GM12891 (cell line): Measurements from ENCODE around the gene CIB2.

Experiments used
- PAX5 ChIP-seq: IDR thresholded peaks from 2 replicates; pipeline ENCODE4 v1.6.1; 2011; ENCODE audit warnings: low read length, moderate library complexity, mild to moderate bottlenecking; ENCODE audit not compliant: insufficient read depth, severe bottlenecking
- POLR2A ChIP-seq: IDR thresholded peaks from 2 replicates; pipeline ENCODE4 v1.6.1; 2011; ENCODE audit warnings: low read depth, low read length, control low read depth
- POLR2AphosphoS5 ChIP-seq: IDR thresholded peaks from 2 replicates; pipeline ENCODE4 v1.6.1; 2011; ENCODE audit warnings: low read depth, low read length, control low read depth
- POU2F2 ChIP-seq: IDR thresholded peaks from 2 replicates; pipeline ENCODE4 v1.6.1; 2011; ENCODE audit warnings: low read depth, mild to moderate bottlenecking, control low read depth, low read length, moderate library complexity
- SPI1 ChIP-seq: IDR thresholded peaks from 2 replicates; pipeline ENCODE4 v1.6.1; 2011; ENCODE audit warnings: low read depth, low read length, control low read depth
- TAF1 ChIP-seq: IDR thresholded peaks from 2 replicates; pipeline ENCODE4 v1.6.1; 2011; ENCODE audit warnings: low read depth, low read length, control low read depth

DNA sequence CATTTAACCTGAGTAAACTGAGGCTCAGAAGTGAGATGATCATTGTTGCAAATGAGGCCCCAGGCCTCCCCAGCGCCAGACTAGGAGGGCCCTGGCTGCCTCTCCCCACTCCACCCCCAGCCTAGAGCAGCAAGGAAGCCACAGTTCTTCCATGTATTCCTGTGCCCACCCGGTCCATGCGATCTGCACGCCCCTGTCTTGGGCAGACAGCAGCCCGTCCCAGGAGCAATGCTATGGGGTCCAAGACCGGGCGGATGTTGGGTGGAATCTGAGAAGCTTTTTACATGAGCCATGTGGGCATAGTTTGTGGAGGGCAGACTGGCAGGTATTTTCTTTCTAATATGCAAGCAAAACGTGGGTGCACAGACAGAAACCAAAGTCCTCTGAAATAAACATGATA lies 23.8 kb downstream of the CIB2 start:
- no peak for TF ChIP-seq POLR2AphosphoS5
- no peak for TF ChIP-seq POLR2A
- no peak for TF ChIP-seq PAX5
- no peak for TF ChIP-seq TAF1
- no peak for TF ChIP-seq SPI1
- no peak for TF ChIP-seq POU2F2
